ENCODE results near the gene GPR150. TPM values are rescaled to one million over a fixed set of nuclear protein-coding genes. Genes with fewer than 3 reads are reported as not detected.

GPR150 gene
- total RNA-seq, 2 experiments from 2014 or later = not detected

- H3K9me2 ChIP-seq (ENCODE audit: insufficient read depth, low read length) = no peaks in the 10 kb centered on the region
- H4K20me1 ChIP-seq (ENCODE audit: insufficient read depth, low read length) = no peaks in the 10 kb centered on the region
- no peak for DNase-seq (ENCODE audit: low spot score)
- H3K4me1 ChIP-seq (ENCODE audit: insufficient read depth, low read length, poor library complexity, severe bottlenecking) = peaks cover 3% of the 10 kb centered on the region
- no peak overlapping the region for H2AFZ ChIP-seq (ENCODE audit: low read length)
- ChIA-PET POLR2A (interaction anchor here (0.6 kb wide), 1 partner anchor 39 kb away, joined by 3 read pairs; no protein-coding TSS in a partner anchor), CTCF (ENCODE audit: unreplicated experiment) (no interaction called here)
- no peak overlapping the region for H3K4me2 ChIP-seq (ENCODE audit: low read length)
- no TSS peak for BruUV-seq (replicated peaks)
- no peak overlapping the region for H3K27ac ChIP-seq (ENCODE audit: low read depth, low read length, poor library complexity, severe bottlenecking)
- TF ChIP-seq EZH2phosphoT487 (IDR thresholded peaks at IDR 0.05; ENCODE audit: borderline replicate concordance, low read depth, low read length) (no peak), CTCF (conservative IDR thresholded peaks at IDR 0.05; ENCODE audit: low read length) (no peak)
- intact Hi-C loops (cut with micrococcal nuclease; ENCODE audit: unreplicated experiment) = no loop called here
- no peaks in the 10 kb centered on the region for H3K79me2 ChIP-seq (ENCODE audit: insufficient read depth, low read depth, low read length)
- no peak overlapping the region for H3K4me3 ChIP-seq (ENCODE audit: low read depth, low read length, poor library complexity, severe bottlenecking)
- H3K36me3 ChIP-seq (ENCODE audit: insufficient read depth, low read length) = no peaks in the 10 kb centered on the region
- H3K9me3 ChIP-seq (ENCODE audit: low read length) = no peaks in the 10 kb centered on the region
Measured at GRCh38 chr5:95595289-95595931, 24.5 kb upstream of the GPR150 start.

GRCh38 chr5:95599252-95599651, 20.6 kb upstream of the GPR150 start:
- Histone ChIP-seq H4K20me1 (ENCODE audit: insufficient read depth, low read length) (no peaks in the 10 kb centered on the region), H3K4me2 (ENCODE audit: low read length) (no peak overlapping the region), H3K4me3 (ENCODE audit: low read depth, low read length, poor library complexity, severe bottlenecking) (no peak overlapping the region), H3K36me3 (ENCODE audit: insufficient read depth, low read length) (0 out of 2 replicates have a peak, but pooled peaks cover 3% of the 10 kb centered on the region), H2AFZ (ENCODE audit: low read length) (no peak overlapping the region), H3K4me1 (ENCODE audit: insufficient read depth, low read length, poor library complexity, severe bottlenecking) (no peaks in the 10 kb centered on the region), H3K9me3 (ENCODE audit: low read length) (no peaks in the 10 kb centered on the region), H3K9me2 (ENCODE audit: insufficient read depth, low read length) (no peaks in the 10 kb centered on the region), H3K27ac (ENCODE audit: low read depth, low read length, poor library complexity, severe bottlenecking) (no peak overlapping the region), H3K79me2 (ENCODE audit: insufficient read depth, low read depth, low read length) (no peaks in the 10 kb centered on the region)
- ChIA-PET POLR2A (interaction anchor here (0.6 to 0.8 kb wide), 2 partner anchors 11 to 57 kb away, joined by 6 to 8 read pairs; no protein-coding TSS in a partner anchor), CTCF (ENCODE audit: unreplicated experiment) (no interaction called here)
- intact Hi-C loops (cut with micrococcal nuclease; ENCODE audit: unreplicated experiment) = no loop called here
- BruUV-seq (replicated peaks) = no TSS peak
- no peak for DNase-seq (ENCODE audit: low spot score)
- TF ChIP-seq EZH2phosphoT487 (IDR thresholded peaks at IDR 0.05; ENCODE audit: borderline replicate concordance, low read depth, low read length) (no peak), CTCF (conservative IDR thresholded peaks at IDR 0.05; ENCODE audit: low read length) (no peak)

- no peaks in the 10 kb centered on the region for H3K79me2 ChIP-seq (ENCODE audit: insufficient read depth, low read depth, low read length)
- intact Hi-C loops (cut with micrococcal nuclease; ENCODE audit: unreplicated experiment) = no loop called here
- H3K4me3 ChIP-seq (ENCODE audit: low read depth, low read length, poor library complexity, severe bottlenecking) = no peak overlapping the region
- H3K4me1 ChIP-seq (ENCODE audit: insufficient read depth, low read length, poor library complexity, severe bottlenecking) = no peaks in the 10 kb centered on the region
- H3K36me3 ChIP-seq (ENCODE audit: insufficient read depth, low read length) = 0 out of 2 replicates have a peak, but pooled peaks cover 3% of the 10 kb centered on the region
- no peak for DNase-seq (ENCODE audit: low spot score)
- BruUV-seq (replicated peaks) = no TSS peak
- no peaks in the 10 kb centered on the region for H3K9me2 ChIP-seq (ENCODE audit: insufficient read depth, low read length)
- POLR2A ChIA-PET = interaction anchor here (0.6 kb wide), 1 partner anchor 141 kb away, joined by 4 read pairs; no protein-coding TSS in a partner anchor
- no peaks in the 10 kb centered on the region for H3K9me3 ChIP-seq (ENCODE audit: low read length)
- TF ChIP-seq EZH2phosphoT487 (IDR thresholded peaks at IDR 0.05; ENCODE audit: borderline replicate concordance, low read depth, low read length) (no peak), CTCF (conservative IDR thresholded peaks at IDR 0.05; ENCODE audit: low read length) (no peak)
- no peak overlapping the region for H3K27ac ChIP-seq (ENCODE audit: low read depth, low read length, poor library complexity, severe bottlenecking)
- H4K20me1 ChIP-seq (ENCODE audit: insufficient read depth, low read length) = no peaks in the 10 kb centered on the region
- H3K4me2 ChIP-seq (ENCODE audit: low read length) = no peak overlapping the region
- no peak overlapping the region for H2AFZ ChIP-seq (ENCODE audit: low read length)
- CTCF ChIA-PET (ENCODE audit: unreplicated experiment) = no interaction called here
Measured at GRCh38 chr5:95600557-95600956, 19.3 kb upstream of the GPR150 start.

All from OCI-LY7 (cell line).